A549 (cell line): ENCODE data around the gene NMRAL1. TPM values are rescaled to one million over a fixed set of nuclear protein-coding genes. Genes with fewer than 3 reads are reported as not detected.

Experiments used
- ATAC-seq, 2 experiments: fragments of 200-7000 bp in 1 of 2; fragments of >200 bp in 1 of 2; cut with Nextera tagmentation in 1 of 2; cut with Tn5 transposase in 1 of 2; 3 replicates each; pipeline versions ENCODE4 v1.8.0 to v1.9.1; 2018 to 2020; ENCODE audit warnings: mild to moderate bottlenecking in 1 of 2, moderate library complexity in 1 of 2
- CTCF ChIA-PET: fragments of 300-600 bp; sonication (Branson Sonifier 250); formaldehyde crosslinking; extraction: SDS; loops from one replicate; lab custom pipeline; 2021; ENCODE audit warnings: antibody characterized with exemption, inconsistent platforms; lab: Yijun Ruan, JAX
- POLR2A ChIA-PET: fragments of 350-600 bp; formaldehyde crosslinking; extraction: SDS; loops from one replicate; lab custom pipeline; 2021; ENCODE audit warnings: antibody characterized with exemption, inconsistent platforms; lab: Yijun Ruan, JAX
- DNase-seq, 2 experiments: peaks; one replicate each; pipeline versions ENCODE4 v3.0.0 to v3.0.0-alpha.2; 2011 to 2016; ENCODE audit warnings: low read depth in 1 of 2, low spot score in 1 of 2
- FAIRE-seq: peaks from 2 replicates; lab custom pipeline; 2011; peaks lifted over from hg19 to GRCh38; lab: Jason Lieb, UNC
- H3K27ac ChIP-seq, 2 experiments: fragments of >200 bp; sonication (Bioruptor Twin); formaldehyde crosslinking; 3 replicates each; pipeline ENCODE4 v1.5.1; 2016 to 2017
- H3K4me1 ChIP-seq: fragments of >200 bp; sonication (Bioruptor Twin); formaldehyde crosslinking; 3 replicates; pipeline ENCODE4 v1.6.1; 2016
- H3K4me2 ChIP-seq: fragments of >200 bp; sonication (Bioruptor Twin); formaldehyde crosslinking; 3 replicates; pipeline ENCODE4 v1.6.1; 2016
- H3K4me3 ChIP-seq: fragments of >200 bp; sonication (Bioruptor Twin); formaldehyde crosslinking; 3 replicates; pipeline ENCODE4 v1.5.1; 2016
- H3K9me3 ChIP-seq: fragments of >200 bp; sonication (Bioruptor Twin); formaldehyde crosslinking; 3 replicates; pipeline ENCODE4 v1.6.1; 2016
- ATOH8 ChIP-seq: fragments of 250-450 bp; sonication (Bioruptor Pico); IDR thresholded peaks from 2 replicates; pipeline ENCODE4 v1.5.0; 2020; ENCODE audit warnings: low read depth, mild to moderate bottlenecking, moderate library complexity
- BCL3 ChIP-seq: fragments of >200 bp; sonication (Bioruptor Twin); formaldehyde crosslinking; IDR thresholded peaks from 3 replicates; pipeline ENCODE4 v1.6.1; 2016
- CEBPB ChIP-seq, 2 experiments: fragments of >200 bp in 1 of 2; sonication (Bioruptor Twin) in 1 of 2; formaldehyde crosslinking in 1 of 2; IDR thresholded peaks; 2 replicates each; pipeline ENCODE4 v1.6.1; 2012 to 2016
- CHD4 ChIP-seq: fragments of 200-600 bp; sonication (generic); IDR thresholded peaks from 2 replicates; pipeline ENCODE4 v1.6.1; 2016; ENCODE audit warnings: antibody characterized with exemption, mild to moderate bottlenecking, borderline replicate concordance
- EHF ChIP-seq: fragments of 250-450 bp; sonication (Bioruptor Pico); IDR thresholded peaks from 2 replicates; pipeline ENCODE4 v1.5.0; 2020; ENCODE audit warnings: mild to moderate bottlenecking
- EHMT2 ChIP-seq: fragments of 200-600 bp; sonication (generic); IDR thresholded peaks from 2 replicates; pipeline ENCODE4 v1.6.1; 2016; ENCODE audit warnings: antibody characterized with exemption, low read depth, mild to moderate bottlenecking, moderate library complexity
- EP300 ChIP-seq, 2 experiments: fragments of >200 bp; sonication (Bioruptor Twin); formaldehyde crosslinking; IDR thresholded peaks; 2 replicates in 1 of 2; 3 replicates in 1 of 2; pipeline ENCODE4 v1.6.1; 2016 to 2017
- ESRRA ChIP-seq: fragments of 150-350 bp; IDR thresholded peaks from 2 replicates; pipeline ENCODE4 v1.6.1; 2014; ENCODE audit warnings: mild to moderate bottlenecking, low read length, borderline replicate concordance
- GATA3 ChIP-seq: IDR thresholded peaks from 2 replicates; pipeline ENCODE4 v1.6.1; 2012; ENCODE audit warnings: borderline replicate concordance
- JUN ChIP-seq, 2 experiments: fragments of >200 bp; sonication (Bioruptor Twin); formaldehyde crosslinking; IDR thresholded peaks; 2 replicates in 1 of 2; 3 replicates in 1 of 2; pipeline ENCODE4 v1.6.1; 2016 to 2017
- MAFK ChIP-seq: fragments of 450-650 bp; IDR thresholded peaks from 2 replicates; pipeline ENCODE4 v1.6.1; 2014; ENCODE audit not compliant: partially characterized antibody
- NR3C1 ChIP-seq: fragments of >200 bp; sonication (Bioruptor Twin); formaldehyde crosslinking; IDR thresholded peaks from 3 replicates; pipeline ENCODE4 v1.6.1; 2017
- PHF8 ChIP-seq: fragments of 200-600 bp; sonication (generic); IDR thresholded peaks from 2 replicates; pipeline ENCODE4 v1.6.1; 2016; ENCODE audit warnings: low read depth, mild to moderate bottlenecking, antibody characterized with exemption, moderate library complexity, borderline replicate concordance
- TFCP2L1 ChIP-seq: fragments of 250-450 bp; sonication (Bioruptor Pico); IDR thresholded peaks from 2 replicates; pipeline ENCODE4 v1.5.0; 2021; ENCODE audit warnings: mild to moderate bottlenecking
- TP53 ChIP-seq: fragments of 250-450 bp; sonication (Bioruptor Pico); IDR thresholded peaks from 2 replicates; pipeline ENCODE4 v1.5.0; 2021; ENCODE audit warnings: mild to moderate bottlenecking, moderate library complexity
- USF2 ChIP-seq: fragments of 450-650 bp; IDR thresholded peaks from 2 replicates; pipeline ENCODE4 v1.6.1; 2014; ENCODE audit warnings: antibody characterized with exemption
- ZC3H11A ChIP-seq: fragments of 450-650 bp; IDR thresholded peaks from 2 replicates; pipeline ENCODE4 v1.6.1; 2014; ENCODE audit warnings: antibody characterized with exemption, mild to moderate bottlenecking
- WGBS: methylation state at CpG from one replicate; pipeline ENCODE4 v1.1.6; 2017; ENCODE audit errors: missing lambda C conversion rate; 5-methylcytosine and 5-hydroxymethylcytosine counted together
- polyA plus RNA-seq, 4 experiments: library from polyadenylated mRNA; depleted of rRNA in 3 of 4; stranded (reverse); fragments of >200 nt; fragmentation: RNase III in 1 of 4; extraction: RNeasy Plus Mini Kit Qiagen cat#74134 plus additional on column Dnase treatment in 1 of 4; gene quantifications; 2 replicates in 3 of 4; 3 replicates in 1 of 4; pipeline ENCODE4 v1.2.3, GENCODE V29; 2011 to 2017
- TF ChIP-seq, protein P1 (sequence below): fragments of >200 bp; sonication (Bioruptor Twin); formaldehyde crosslinking; IDR thresholded peaks from 2 replicates; pipeline ENCODE4 v1.6.1; 2016

NMRAL1 gene
- polyA plus RNA-seq, 2 of the 4 experiments (the other 2 are of a cell fraction), result 36.4 to 48.8 TPM

- 59% methylated on average over 6 of the region's 6 CpGs for WGBS
- Histone ChIP-seq H3K4me3 (no peak overlapping the region), H3K27ac (peak overlapping the region in 1 of 2 experiments; percentile 68; a peak in 4 of 6 replicates), H3K9me3 (no peaks in the 10 kb centered on the region), H3K4me2 (peak overlapping the region; percentile 41), H3K4me1 (peaks cover 26% of the 10 kb centered on the region)
- TF ChIP-seq JUN (IDR thresholded peaks at IDR 0.05) (no peak), BCL3 (no peak), EHMT2 (no peak), PHF8 (no peak), CEBPB (IDR thresholded peaks at IDR 0.05) (no peak), TFCP2L1 (CRISPR knock-in tag) (no peak), ESRRA (no peak), USF2 (no peak), MAFK (no peak), CHD4 (no peak), NR3C1 (no peak)
- peak; percentile 63 to 84; a peak in 5 of 6 replicates for ATAC-seq
- ChIA-PET CTCF (interaction anchor here (0.7 to 3.7 kb wide), 4 partner anchors 12 to 28 kb away, joined by 4 to 27 read pairs (median 10); partner anchors contain the start of gene HMOX2), POLR2A (no interaction called here)
- FAIRE-seq, result no peak
- peak in 1 of 2 experiments; percentile 62 for DNase-seq
Measured at GRCh38 chr16:4494746-4495490, 20.5 kb upstream of the NMRAL1 start.

- ChIA-PET POLR2A (no interaction called here), CTCF (interaction anchor here (0.7 to 3.7 kb wide), 5 partner anchors 9 to 19 kb away, joined by 3 to 27 read pairs (median 4); no protein-coding TSS in a partner anchor)
- Histone ChIP-seq H3K27ac (no peak overlapping the region), H3K4me1 (peaks cover 40% of the 10 kb centered on the region), H3K4me2 (no peak overlapping the region), H3K9me3 (no peaks in the 10 kb centered on the region), H3K4me3 (no peak overlapping the region)
- 94% methylated on average over 4 of the region's 4 CpGs for WGBS
- no peak for ATAC-seq
- TF ChIP-seq, protein P1, sequence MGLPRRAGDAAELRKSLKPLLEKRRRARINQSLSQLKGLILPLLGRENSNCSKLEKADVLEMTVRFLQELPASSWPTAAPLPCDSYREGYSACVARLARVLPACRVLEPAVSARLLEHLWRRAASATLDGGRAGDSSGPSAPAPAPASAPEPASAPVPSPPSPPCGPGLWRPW, result no peak
- TF ChIP-seq ZC3H11A (no peak), TFCP2L1 (CRISPR knock-in tag) (no peak), EP300 (IDR thresholded peaks at IDR 0.05) (no peak), ATOH8 (no peak)
- FAIRE-seq, result no peak
- no peak for DNase-seq
Measured at GRCh38 chr16:4491898-4492297, 17.5 kb upstream of the NMRAL1 start.

DNA sequence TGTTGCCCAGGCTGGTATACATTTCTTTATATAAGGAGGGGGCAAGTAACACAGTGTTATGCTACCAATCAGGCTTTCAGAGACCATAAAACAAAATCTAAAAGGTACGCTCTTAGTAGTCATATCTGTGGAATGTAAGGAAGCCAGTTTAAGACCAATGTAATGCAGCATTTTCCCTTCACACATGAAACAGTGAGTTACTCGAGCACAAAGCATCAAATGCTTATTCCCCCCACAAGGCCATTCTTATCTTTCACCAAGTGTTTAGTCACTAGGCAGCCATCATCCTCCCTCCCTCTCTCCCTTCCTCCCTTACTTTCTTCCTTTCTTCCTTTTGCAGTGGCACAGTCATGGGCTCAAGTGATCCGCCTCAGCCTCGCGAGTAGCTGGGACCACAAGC lies 14.6 kb upstream of the NMRAL1 start:
- no peak overlapping the region for H3K4me2 ChIP-seq
- peaks cover 18% of the 10 kb centered on the region; the same call in 2 of the 3 replicates for H3K4me1 ChIP-seq
- no peaks in the 10 kb centered on the region for H3K9me3 ChIP-seq
- H3K4me3 ChIP-seq, result no peak overlapping the region
- ChIA-PET CTCF (interaction anchor here (1.2 to 2.3 kb wide), 2 partner anchors 17 to 135 kb away, joined by 3 to 12 read pairs; no protein-coding TSS in a partner anchor), POLR2A (no interaction called here)
- peak in 1 of 2 experiments; percentile 50; a peak in 3 of 6 replicates for ATAC-seq
- TF ChIP-seq TP53 (CRISPR knock-in tag), result no peak
- no peak for TF ChIP-seq EHF (CRISPR knock-in tag)
- no peak for TF ChIP-seq GATA3
- 81% methylated on average over 5 of the region's 5 CpGs for WGBS
- H3K27ac ChIP-seq, result peak overlapping the region in 1 of 2 experiments; percentile 53; a peak in 3 of 6 replicates
- DNase-seq, result no peak
- no peak for FAIRE-seq
